SK-N-SH (cell line): ENCODE data around the gene TMEM163. TPM values are rescaled to one million over a fixed set of nuclear protein-coding genes. Genes with fewer than 3 reads are reported as not detected.

Experiments
- CTCF ChIA-PET: fragments of 300-600, 350-600 bp; formaldehyde crosslinking; extraction: SDS; loops from one replicate; lab custom pipeline; 2021; lab: Yijun Ruan, JAX
- POLR2A ChIA-PET: fragments of 350-600 bp; sonication (Branson Sonifier 250); formaldehyde crosslinking; extraction: SDS; loops from one replicate; lab custom pipeline; 2020; ENCODE audit warnings: antibody characterized with exemption, inconsistent platforms; lab: Yijun Ruan, JAX
- DNase-seq: peaks from one replicate; pipeline ENCODE4 v3.0.0; 2012
- H2AFZ ChIP-seq: fragments of 200-600 bp; sonication (generic); 2 replicates; pipeline ENCODE4 v1.8.1; 2016; ENCODE audit warnings: antibody characterized with exemption, mild to moderate bottlenecking, low read depth
- H3F3A ChIP-seq: fragments of 200-600 bp; sonication (generic); replicated peaks from 2 replicates; pipeline ENCODE3; 2016; ENCODE audit warnings: antibody characterized with exemption, mild to moderate bottlenecking; ENCODE audit not compliant: insufficient read depth
- H3K27ac ChIP-seq, 2 experiments: fragments of 200-500 bp in 1 of 2; fragments of 200-600 bp in 1 of 2; sonication (Bioruptor generic) in 1 of 2; sonication (generic), shearing (Covaris generic) in 1 of 2; 2 replicates each; pipeline versions ENCODE4 v1.5.1 to v1.6.1; 2014 to 2016; ENCODE audit warnings: low read depth in 2 of 2, inconsistent platforms in 1 of 2, low read length in 1 of 2, mild to moderate bottlenecking in 1 of 2, mixed read lengths in 1 of 2
- H3K27me3 ChIP-seq: fragments of 200-600 bp; sonication (generic), shearing (Covaris generic); 2 replicates; pipeline ENCODE4 v1.6.1; 2016; ENCODE audit warnings: mixed run types; ENCODE audit not compliant: insufficient read depth
- H3K36me3 ChIP-seq, 2 experiments: fragments of 200-500 bp in 1 of 2; fragments of 200-600 bp in 1 of 2; sonication (Bioruptor generic) in 1 of 2; sonication (generic) in 1 of 2; replicated peaks in 1 of 2; 2 replicates each; pipeline versions ENCODE3 to v1.5.1; 2014 to 2016; ENCODE audit warnings: low read length in 1 of 2, mild to moderate bottlenecking in 1 of 2; ENCODE audit not compliant: insufficient read depth in 2 of 2, control insufficient read depth in 1 of 2
- H3K4me1 ChIP-seq, 2 experiments: fragments of 200-500 bp in 1 of 2; fragments of 200-600 bp in 1 of 2; sonication (Bioruptor generic) in 1 of 2; sonication (generic), shearing (Covaris generic) in 1 of 2; 2 replicates each; pipeline versions ENCODE4 v1.5.1 to v1.6.1; 2014 to 2016; ENCODE audit warnings: low read depth in 1 of 2, low read length in 1 of 2, mixed run types in 1 of 2; ENCODE audit not compliant: insufficient read depth in 2 of 2, control insufficient read depth in 1 of 2
- H3K4me2 ChIP-seq: fragments of 200-600 bp; sonication (generic), shearing (Covaris generic); 2 replicates; pipeline ENCODE4 v1.6.1; 2017; ENCODE audit warnings: mixed run types
- H3K4me3 ChIP-seq, 2 experiments: fragments of 200-500 bp in 1 of 2; fragments of 200-600 bp in 1 of 2; sonication (Bioruptor generic) in 1 of 2; sonication (generic), shearing (Covaris generic) in 1 of 2; 2 replicates each; pipeline versions ENCODE4 v1.5.1 to v1.8.1; 2014 to 2016; ENCODE audit warnings: low read depth in 2 of 2, inconsistent platforms in 1 of 2, low read length in 1 of 2, mild to moderate bottlenecking in 1 of 2, mixed read lengths in 1 of 2, moderate library complexity in 1 of 2
- H3K79me2 ChIP-seq: fragments of 200-600 bp; sonication (generic); 2 replicates; pipeline ENCODE4 v1.8.1; 2017; ENCODE audit warnings: mild to moderate bottlenecking; ENCODE audit not compliant: insufficient read depth
- H3K9ac ChIP-seq: fragments of 200-600 bp; sonication (generic); 2 replicates; pipeline ENCODE4 v1.6.1; 2017; ENCODE audit warnings: mixed run types
- H3K9me2 ChIP-seq: fragments of 200-600 bp; sonication (generic); 2 replicates; pipeline ENCODE4 v1.6.1; 2017; ENCODE audit warnings: mixed run types
- H3K9me3 ChIP-seq: fragments of 200-600 bp; sonication (generic); 2 replicates; pipeline ENCODE4 v1.6.1; 2017; ENCODE audit warnings: mixed run types, mild to moderate bottlenecking, moderate library complexity
- H4K20me1 ChIP-seq: fragments of 200-600 bp; sonication (generic); 2 replicates; pipeline ENCODE4 v1.6.1; 2017; ENCODE audit warnings: mild to moderate bottlenecking, mixed run types; ENCODE audit not compliant: insufficient read depth
- ELF1 ChIP-seq: IDR thresholded peaks from 2 replicates; pipeline ENCODE4 v1.4.0; 2012
- EP300 ChIP-seq, 2 experiments: IDR thresholded peaks; 2 replicates each; pipeline versions ENCODE4 v1.4.0 to v1.6.1; 2012; ENCODE audit warnings: borderline replicate concordance in 1 of 2, low read depth in 1 of 2, low read length in 1 of 2
- FOSL2 ChIP-seq: IDR thresholded peaks from 2 replicates; pipeline ENCODE4 v1.4.0; 2012; ENCODE audit warnings: low read depth, mild to moderate bottlenecking, moderate library complexity, borderline replicate concordance
- FOXJ3 ChIP-seq: sonication (generic); formaldehyde crosslinking; IDR thresholded peaks from 2 replicates; pipeline ENCODE4 v1.5.1; 2020; ENCODE audit warnings: mild to moderate bottlenecking, missing genetic modification reagents
- FOXM1 ChIP-seq: IDR thresholded peaks from 2 replicates; pipeline ENCODE4 v1.4.0; 2012; ENCODE audit warnings: low read depth, mild to moderate bottlenecking
- GATA2 ChIP-seq: sonication (generic); formaldehyde crosslinking; IDR thresholded peaks from 2 replicates; pipeline ENCODE4 v1.5.0; 2020; ENCODE audit warnings: mild to moderate bottlenecking, missing genetic modification reagents
- MEF2A ChIP-seq: IDR thresholded peaks from 2 replicates; pipeline ENCODE4 v1.4.0; 2012; ENCODE audit warnings: low read depth, borderline replicate concordance
- MXI1 ChIP-seq: IDR thresholded peaks from 2 replicates; pipeline ENCODE4 v1.6.1; 2012; ENCODE audit warnings: mild to moderate bottlenecking, low read depth, low read length, improper control_type of control experiment
- NFIC ChIP-seq: IDR thresholded peaks from 2 replicates; pipeline ENCODE4 v1.4.0; 2012; ENCODE audit warnings: borderline replicate concordance
- NRF1 ChIP-seq: IDR thresholded peaks from 2 replicates; pipeline ENCODE4 v1.6.1; 2012; ENCODE audit warnings: low read depth, mild to moderate bottlenecking, low read length
- POLR2AphosphoS5 ChIP-seq: IDR thresholded peaks from 2 replicates; pipeline ENCODE4 v1.6.1; 2012; ENCODE audit warnings: low read depth, low read length
- RCOR1 ChIP-seq: fragments of 150-350 bp; IDR thresholded peaks from 2 replicates; pipeline ENCODE4 v1.6.1; 2017; ENCODE audit warnings: antibody characterized with exemption, low read length
- TCF12 ChIP-seq: IDR thresholded peaks from 2 replicates; pipeline ENCODE4 v1.4.0; 2012
- WGBS: methylation state at CpG from one replicate; pipeline ENCODE4 v1.1.6; 2017; ENCODE audit warnings: low lambda C conversion rate; 5-methylcytosine and 5-hydroxymethylcytosine counted together
- polyA plus RNA-seq, 3 experiments: library from polyadenylated mRNA; depleted of rRNA; stranded (reverse); fragments of >200 nt; gene quantifications; 2 replicates each; pipeline ENCODE4 v1.2.3, GENCODE V29; 2012
- TF ChIP-seq, protein P1 (sequence below): IDR thresholded peaks from 2 replicates; pipeline ENCODE4 v1.4.0; 2012; ENCODE audit warnings: low read depth, borderline replicate concordance
- TF ChIP-seq, protein P2 (sequence below): fragments of 150-350 bp; IDR thresholded peaks from 2 replicates; pipeline ENCODE4 v1.6.1; 2016; ENCODE audit warnings: mild to moderate bottlenecking, low read depth, low read length
- TF ChIP-seq, protein P3 (sequence below): fragments of 200-600 bp; sonication (generic); IDR thresholded peaks from 2 replicates; pipeline ENCODE4 v1.6.1; 2017; ENCODE audit warnings: antibody characterized with exemption, mild to moderate bottlenecking, moderate library complexity
- TF ChIP-seq, protein P4 (sequence below): IDR thresholded peaks from 2 replicates; pipeline ENCODE4; 2012

The TMEM163 gene
- polyA plus RNA-seq, 1 of the 3 experiments (the other 2 are of a cell fraction), result not detected

DNA sequence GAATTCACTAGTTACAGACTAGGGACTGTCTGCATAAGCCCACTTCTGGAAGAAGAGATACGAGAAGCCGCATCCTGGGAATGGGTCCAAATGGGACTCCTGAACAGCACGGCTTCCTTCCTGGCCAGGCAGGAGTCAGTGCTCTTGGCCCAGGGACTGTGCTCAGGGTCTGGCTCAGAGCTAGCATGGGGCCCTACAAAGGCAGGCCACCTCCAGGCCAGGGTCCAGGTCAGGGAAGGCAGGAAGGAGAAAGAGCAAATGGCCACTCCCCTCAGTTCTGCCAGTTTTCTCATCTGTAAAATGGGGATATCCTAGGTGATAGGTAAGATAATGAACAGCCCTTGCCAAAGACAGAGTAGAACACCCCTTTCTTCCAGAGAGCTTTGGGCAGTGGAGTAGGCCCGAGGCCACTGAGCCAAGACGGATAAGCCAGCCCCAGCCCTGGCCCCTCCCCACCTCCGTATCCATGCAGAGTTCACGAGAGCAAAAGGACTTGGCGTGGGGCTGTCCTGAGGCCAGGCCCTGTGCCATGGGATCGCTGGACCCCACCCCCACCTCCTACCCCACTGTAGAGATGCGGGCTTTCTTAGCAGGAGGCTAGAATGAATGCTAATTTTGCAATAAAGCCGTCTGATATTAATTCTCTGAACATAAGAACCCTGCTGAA is 274.9 kb downstream of the TMEM163 start:
- CTCF ChIA-PET, result interaction anchor here (1.2 to 1.5 kb wide), 2 partner anchors 32 to 559 kb away, joined by 3 to 6 read pairs; no protein-coding TSS in a partner anchor
- Histone ChIP-seq H3K9me2 (no peaks in the 10 kb centered on the region), H3K27ac (no peak overlapping the region), H3K36me3 (peaks cover 0 to 9% of the 10 kb centered on the region in 2 experiments), H3K4me1 (peaks cover 5 to 19% of the 10 kb centered on the region in 2 experiments; a peak in 1 of 4 replicates), H3K79me2 (no peaks in the 10 kb centered on the region), H3K27me3 (no peaks in the 10 kb centered on the region), H3K9ac (no peak overlapping the region), H3K9me3 (no peaks in the 10 kb centered on the region), H4K20me1 (no peaks in the 10 kb centered on the region), H3K4me3 (no peak overlapping the region), H3F3A (no peaks in the 10 kb centered on the region), H3K4me2 (no peak overlapping the region), H2AFZ (no peak overlapping the region)
- TF ChIP-seq FOSL2, result no peak
- TF ChIP-seq POLR2AphosphoS5, result no peak
- no peak for TF ChIP-seq ELF1
- TF ChIP-seq TCF12, result no peak
- TF ChIP-seq MXI1, result no peak
- no peak for TF ChIP-seq EP300 (IDR thresholded peaks at IDR 0.05; ENCODE audit: borderline replicate concordance in 1 of 2, low read depth in 1 of 2, low read length in 1 of 2)
- TF ChIP-seq NFIC, result no peak
- no peak for TF ChIP-seq FOXJ3
- TF ChIP-seq, protein P1, sequence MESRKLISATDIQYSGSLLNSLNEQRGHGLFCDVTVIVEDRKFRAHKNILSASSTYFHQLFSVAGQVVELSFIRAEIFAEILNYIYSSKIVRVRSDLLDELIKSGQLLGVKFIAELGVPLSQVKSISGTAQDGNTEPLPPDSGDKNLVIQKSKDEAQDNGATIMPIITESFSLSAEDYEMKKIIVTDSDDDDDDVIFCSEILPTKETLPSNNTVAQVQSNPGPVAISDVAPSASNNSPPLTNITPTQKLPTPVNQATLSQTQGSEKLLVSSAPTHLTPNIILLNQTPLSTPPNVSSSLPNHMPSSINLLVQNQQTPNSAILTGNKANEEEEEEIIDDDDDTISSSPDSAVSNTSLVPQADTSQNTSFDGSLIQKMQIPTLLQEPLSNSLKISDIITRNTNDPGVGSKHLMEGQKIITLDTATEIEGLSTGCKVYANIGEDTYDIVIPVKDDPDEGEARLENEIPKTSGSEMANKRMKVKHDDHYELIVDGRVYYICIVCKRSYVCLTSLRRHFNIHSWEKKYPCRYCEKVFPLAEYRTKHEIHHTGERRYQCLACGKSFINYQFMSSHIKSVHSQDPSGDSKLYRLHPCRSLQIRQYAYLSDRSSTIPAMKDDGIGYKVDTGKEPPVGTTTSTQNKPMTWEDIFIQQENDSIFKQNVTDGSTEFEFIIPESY, result no peak
- TF ChIP-seq GATA2 (CRISPR knock-in tag), result no peak
- TF ChIP-seq, protein P2, sequence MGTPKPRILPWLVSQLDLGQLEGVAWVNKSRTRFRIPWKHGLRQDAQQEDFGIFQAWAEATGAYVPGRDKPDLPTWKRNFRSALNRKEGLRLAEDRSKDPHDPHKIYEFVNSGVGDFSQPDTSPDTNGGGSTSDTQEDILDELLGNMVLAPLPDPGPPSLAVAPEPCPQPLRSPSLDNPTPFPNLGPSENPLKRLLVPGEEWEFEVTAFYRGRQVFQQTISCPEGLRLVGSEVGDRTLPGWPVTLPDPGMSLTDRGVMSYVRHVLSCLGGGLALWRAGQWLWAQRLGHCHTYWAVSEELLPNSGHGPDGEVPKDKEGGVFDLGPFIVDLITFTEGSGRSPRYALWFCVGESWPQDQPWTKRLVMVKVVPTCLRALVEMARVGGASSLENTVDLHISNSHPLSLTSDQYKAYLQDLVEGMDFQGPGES, result no peak
- TF ChIP-seq, protein P3, sequence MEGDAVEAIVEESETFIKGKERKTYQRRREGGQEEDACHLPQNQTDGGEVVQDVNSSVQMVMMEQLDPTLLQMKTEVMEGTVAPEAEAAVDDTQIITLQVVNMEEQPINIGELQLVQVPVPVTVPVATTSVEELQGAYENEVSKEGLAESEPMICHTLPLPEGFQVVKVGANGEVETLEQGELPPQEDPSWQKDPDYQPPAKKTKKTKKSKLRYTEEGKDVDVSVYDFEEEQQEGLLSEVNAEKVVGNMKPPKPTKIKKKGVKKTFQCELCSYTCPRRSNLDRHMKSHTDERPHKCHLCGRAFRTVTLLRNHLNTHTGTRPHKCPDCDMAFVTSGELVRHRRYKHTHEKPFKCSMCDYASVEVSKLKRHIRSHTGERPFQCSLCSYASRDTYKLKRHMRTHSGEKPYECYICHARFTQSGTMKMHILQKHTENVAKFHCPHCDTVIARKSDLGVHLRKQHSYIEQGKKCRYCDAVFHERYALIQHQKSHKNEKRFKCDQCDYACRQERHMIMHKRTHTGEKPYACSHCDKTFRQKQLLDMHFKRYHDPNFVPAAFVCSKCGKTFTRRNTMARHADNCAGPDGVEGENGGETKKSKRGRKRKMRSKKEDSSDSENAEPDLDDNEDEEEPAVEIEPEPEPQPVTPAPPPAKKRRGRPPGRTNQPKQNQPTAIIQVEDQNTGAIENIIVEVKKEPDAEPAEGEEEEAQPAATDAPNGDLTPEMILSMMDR, result no peak
- no peak for TF ChIP-seq RCOR1
- TF ChIP-seq MEF2A, result no peak
- TF ChIP-seq NRF1, result no peak
- TF ChIP-seq FOXM1, result no peak
- TF ChIP-seq, protein P4, sequence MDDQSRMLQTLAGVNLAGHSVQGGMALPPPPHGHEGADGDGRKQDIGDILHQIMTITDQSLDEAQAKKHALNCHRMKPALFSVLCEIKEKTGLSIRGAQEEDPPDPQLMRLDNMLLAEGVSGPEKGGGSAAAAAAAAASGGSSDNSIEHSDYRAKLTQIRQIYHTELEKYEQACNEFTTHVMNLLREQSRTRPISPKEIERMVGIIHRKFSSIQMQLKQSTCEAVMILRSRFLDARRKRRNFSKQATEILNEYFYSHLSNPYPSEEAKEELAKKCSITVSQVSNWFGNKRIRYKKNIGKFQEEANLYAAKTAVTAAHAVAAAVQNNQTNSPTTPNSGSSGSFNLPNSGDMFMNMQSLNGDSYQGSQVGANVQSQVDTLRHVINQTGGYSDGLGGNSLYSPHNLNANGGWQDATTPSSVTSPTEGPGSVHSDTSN, result no peak
- POLR2A ChIA-PET, result interaction anchor here (0.7 kb wide), 1 partner anchor 324 kb away, joined by 3 read pairs; no protein-coding TSS in a partner anchor
- 88% methylated on average over 11 of the region's 11 CpGs for WGBS
- DNase-seq, result no peak
